Stimulated activated CD8-positive, alpha-beta memory T cell treated with anti-CD3 and anti-CD28 coated beads, Interleukin-12 subunit alpha, Interleukin-12 subunit beta, amount 100 ng/mL, for 1 hour (primary cell): Measurements from ENCODE around the gene MLANA.

ENCODE experiments used
- DNase-seq: peaks from one replicate; pipeline ENCODE4 v3.0.0-alpha.2; 2020; ENCODE audit warnings: low read depth

Gene MLANA

GRCh38 chr9:5890641-5891040, at the start of gene MLANA:
Gene MLANA (plus strand): TSS chr9:5890889. CDS start chr9:5892475, 1,586 bp downstream.
- no peak for DNase-seq

GRCh38 chr9:5841771-5842573, 48.7 kb upstream of the MLANA start:
- DNase-seq: peak; percentile 27

GRCh38 chr9:5842929-5843793, 47.5 kb upstream of the MLANA start:
- no peak for DNase-seq

GRCh38 chr9:5843794-5844471, 46.8 kb upstream of the MLANA start:
- no peak for DNase-seq

- no peak for DNase-seq
Measured at GRCh38 chr9:5845157-5845531, 45.5 kb upstream of the MLANA start.

GRCh38 chr9:5846096-5846495, 44.6 kb upstream of the MLANA start:
- no peak for DNase-seq

GRCh38 chr9:5846501-5846921, 44.2 kb upstream of the MLANA start:
- no peak for DNase-seq

- DNase-seq: no peak
Measured at GRCh38 chr9:5848372-5848882, 42.3 kb upstream of the MLANA start.

- DNase-seq: no peak
Measured at GRCh38 chr9:5850724-5851122, 40.0 kb upstream of the MLANA start.

GRCh38 chr9:5851445-5851844, 39.2 kb upstream of the MLANA start:
- peak; percentile 14 for DNase-seq

- DNase-seq: no peak
Measured at GRCh38 chr9:5852987-5853386, 37.7 kb upstream of the MLANA start.

- DNase-seq: no peak
Measured at GRCh38 chr9:5853617-5854016, 37.1 kb upstream of the MLANA start.

- DNase-seq: no peak
Measured at GRCh38 chr9:5854063-5854790, 36.5 kb upstream of the MLANA start.

GRCh38 chr9:5857928-5858327, 32.8 kb upstream of the MLANA start:
- DNase-seq: no peak

- DNase-seq: no peak
Measured at GRCh38 chr9:5858833-5859232, 31.9 kb upstream of the MLANA start.

GRCh38 chr9:5863092-5863746, 27.5 kb upstream of the MLANA start:
- no peak for DNase-seq

GRCh38 chr9:5864446-5864845, 26.2 kb upstream of the MLANA start:
- no peak for DNase-seq

GRCh38 chr9:5866272-5866671, 24.4 kb upstream of the MLANA start:
- DNase-seq: no peak

GRCh38 chr9:5866685-5867084, 24.0 kb upstream of the MLANA start:
- DNase-seq: no peak

- DNase-seq: no peak
Measured at GRCh38 chr9:5868235-5868634, 22.5 kb upstream of the MLANA start.
